Panc1 (cell line): ENCODE results near the gene NECTIN1.

Experiments
- CTCF ChIP-seq: fragments of 450-650 bp; IDR thresholded peaks from 2 replicates; pipeline ENCODE4 v1.5.1; 2017; ENCODE audit warnings: mild to moderate bottlenecking
- POLR2AphosphoS5 ChIP-seq: IDR thresholded peaks from 2 replicates; pipeline ENCODE4 v1.6.1; 2012; ENCODE audit warnings: mild to moderate bottlenecking, low read depth, low read length, moderate library complexity
- REST ChIP-seq, 2 experiments: IDR thresholded peaks; 2 replicates each; pipeline ENCODE4 v1.6.1; 2011 to 2012; ENCODE audit warnings: low read depth in 2 of 2, control low read depth in 1 of 2, low read length in 1 of 2, mild to moderate bottlenecking in 1 of 2, moderate library complexity in 1 of 2; ENCODE audit not compliant: insufficient read depth in 1 of 2
- SIN3A ChIP-seq: IDR thresholded peaks from 2 replicates; pipeline ENCODE4 v1.6.1; 2012; ENCODE audit warnings: low read depth, mild to moderate bottlenecking, low read length, moderate library complexity, borderline replicate concordance; ENCODE audit not compliant: insufficient read depth

DNA sequence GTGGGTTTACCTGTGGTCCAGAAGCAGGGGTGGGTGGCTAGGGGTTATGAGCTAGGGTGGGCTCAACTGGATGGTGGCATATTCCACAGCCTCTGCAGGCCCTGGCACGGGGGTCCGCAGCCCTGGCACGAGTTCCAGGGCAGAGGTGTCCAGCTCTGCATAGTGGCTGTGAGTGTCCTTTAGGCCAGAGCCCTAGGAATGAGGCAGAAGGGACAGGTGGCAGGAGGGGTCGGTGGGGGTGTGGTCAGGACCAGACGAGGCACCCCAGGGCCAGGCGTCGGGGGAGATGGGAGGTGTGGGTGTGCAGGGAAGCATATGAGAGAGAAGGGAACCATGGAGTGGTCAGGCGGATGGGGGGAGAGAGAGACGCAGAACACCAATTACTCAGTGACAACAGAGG is 99.9 kb downstream of the NECTIN1 start:
- no peak for TF ChIP-seq CTCF
- no peak for TF ChIP-seq REST (IDR thresholded peaks at IDR 0.05; ENCODE audit: insufficient read depth in 1 of 2, low read depth in 2 of 2, low read length in 1 of 2)
- TF ChIP-seq POLR2AphosphoS5: no peak
- TF ChIP-seq SIN3A: no peak
